Hematopoietic multipotent progenitor cell treated with erythropoietin and hydrocortisone succinate and interleukin-3 and kit ligand, for 4 days (in vitro differentiated cells): ENCODE results near the gene SDHC.
"Not testable (repeated sequence)": the region's sequence is repeated elsewhere in the genome, so short reads cannot be mapped to it uniquely, and the experiment has no call there.

ENCODE experiments used
- DNase-seq: peaks from one replicate; pipeline ENCODE4 v3.0.0-alpha.2; 2015

The SDHC gene

DNA sequence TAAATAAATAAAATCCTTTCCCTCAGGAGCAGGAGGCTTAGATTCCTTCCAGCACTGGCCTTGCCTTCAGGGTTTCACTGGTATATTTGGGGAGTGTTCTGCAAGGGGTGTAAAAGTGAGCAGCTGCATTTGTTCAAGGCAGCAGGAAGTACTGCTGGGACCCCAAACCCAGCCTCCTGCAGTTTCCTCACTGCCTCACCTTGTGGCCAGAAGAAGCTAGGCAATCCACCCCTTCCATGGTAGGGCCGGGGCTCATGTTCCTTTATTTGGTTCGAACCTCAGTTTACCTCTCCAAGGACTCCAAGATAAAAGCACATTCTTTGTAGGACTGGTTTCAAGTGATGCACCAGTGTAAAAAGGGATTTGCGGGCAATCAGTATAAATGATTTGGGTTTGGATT is 74.5 kb downstream of the SDHC start:
- peak; percentile 22 for DNase-seq

DNA sequence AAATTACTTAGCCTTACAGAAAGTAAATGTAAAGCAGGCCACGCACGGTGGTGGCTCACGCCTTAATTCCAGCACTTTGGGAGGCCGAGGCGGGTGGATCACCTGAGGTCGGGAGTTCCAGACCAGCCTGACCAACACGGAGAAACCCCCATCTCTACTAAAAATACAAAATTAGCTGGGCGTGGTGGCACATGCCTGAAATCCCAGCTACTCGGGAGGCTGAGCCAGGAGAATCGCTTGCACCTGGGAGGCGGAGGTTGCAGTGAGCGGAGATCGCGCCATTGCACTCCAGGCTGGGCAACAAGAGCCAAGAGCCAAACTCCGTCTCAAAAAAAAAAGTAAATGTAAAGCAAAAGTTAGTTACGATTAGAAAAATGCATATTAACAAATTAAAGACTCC is 75.0 kb downstream of the SDHC start:
- DNase-seq, result not testable (repeated sequence)

DNA sequence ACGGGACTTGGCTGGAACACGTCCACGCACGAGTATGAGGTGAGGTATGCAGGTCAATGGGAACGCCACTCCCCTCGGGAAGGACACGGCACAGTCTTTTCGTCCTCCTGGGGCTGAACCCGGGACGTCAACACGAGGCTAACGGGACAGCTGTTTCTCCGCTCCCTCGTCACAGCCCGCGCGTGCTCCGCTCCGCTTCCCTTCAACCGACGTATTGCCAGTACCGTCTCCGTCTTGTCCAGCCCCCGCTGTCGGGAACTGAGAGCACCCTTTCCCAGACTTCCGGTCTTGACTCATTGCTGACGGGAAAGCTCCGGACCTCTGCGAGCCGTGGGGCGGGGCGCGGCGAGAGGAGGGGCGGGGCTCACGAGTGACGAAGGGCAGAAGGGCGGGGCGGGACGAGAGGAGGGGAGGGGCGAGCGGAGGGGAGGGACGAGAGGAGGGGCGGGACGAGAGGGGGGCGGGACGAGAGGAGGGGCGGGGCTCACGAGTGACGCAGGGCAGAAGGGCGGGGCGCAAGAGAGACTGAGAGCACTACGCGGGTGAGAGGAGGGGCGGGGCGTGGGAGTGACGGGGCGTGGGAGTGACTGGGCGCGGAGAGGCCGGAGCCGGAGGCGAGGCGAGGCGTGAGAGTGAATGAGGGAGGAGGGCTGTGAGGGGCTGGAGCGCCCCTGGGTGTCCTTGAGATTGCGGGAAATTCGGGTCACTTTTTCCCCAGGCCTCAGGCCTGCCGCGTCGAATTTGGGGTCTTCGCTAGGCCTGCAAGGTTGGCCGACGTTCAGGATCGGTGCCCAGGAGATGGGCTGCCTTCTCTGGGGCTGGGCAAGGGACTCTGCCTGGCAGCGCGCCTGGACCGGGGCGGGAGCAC is 75.7 kb downstream of the SDHC start:
- DNase-seq, result peak; percentile 96

DNA sequence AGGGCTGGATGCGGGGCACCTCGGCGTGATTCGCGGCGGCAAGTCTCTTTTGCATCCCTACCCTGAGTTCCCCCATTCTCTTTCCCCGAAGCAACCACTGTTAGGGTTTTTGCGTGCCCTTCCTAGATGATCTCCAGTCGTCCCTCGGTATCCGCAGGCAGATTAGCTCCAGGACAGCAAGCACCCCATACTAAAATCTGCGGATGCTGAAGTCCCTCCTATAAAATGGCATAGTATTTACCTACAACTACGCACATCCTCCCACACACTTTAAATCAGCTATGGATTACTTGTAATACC is 76.3 kb downstream of the SDHC start:
- DNase-seq, result no peak

DNA sequence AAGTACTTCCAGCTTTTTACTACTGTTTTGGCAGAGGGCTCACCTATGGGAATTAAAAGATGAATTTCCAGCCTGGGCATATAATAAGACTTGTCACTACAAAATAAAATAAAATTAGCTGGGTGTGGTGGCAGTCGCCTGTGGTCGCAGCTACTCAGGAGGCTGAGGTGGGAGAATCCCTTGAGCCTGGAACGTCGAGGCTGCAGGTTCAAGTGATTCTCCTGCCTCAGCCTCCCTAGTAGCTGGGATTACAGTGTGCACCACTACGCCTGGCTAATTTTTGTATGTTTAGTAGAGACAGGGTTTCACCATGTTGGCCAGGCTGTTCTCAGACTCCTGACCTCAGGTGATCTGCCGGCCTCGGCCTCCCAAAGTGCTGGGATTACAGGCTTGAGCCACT is 77.0 kb downstream of the SDHC start:
- not testable (repeated sequence) for DNase-seq

GRCh38 chr1:161391611-161392010 is 77.4 kb downstream of the SDHC start:
- DNase-seq, result no peak

DNA sequence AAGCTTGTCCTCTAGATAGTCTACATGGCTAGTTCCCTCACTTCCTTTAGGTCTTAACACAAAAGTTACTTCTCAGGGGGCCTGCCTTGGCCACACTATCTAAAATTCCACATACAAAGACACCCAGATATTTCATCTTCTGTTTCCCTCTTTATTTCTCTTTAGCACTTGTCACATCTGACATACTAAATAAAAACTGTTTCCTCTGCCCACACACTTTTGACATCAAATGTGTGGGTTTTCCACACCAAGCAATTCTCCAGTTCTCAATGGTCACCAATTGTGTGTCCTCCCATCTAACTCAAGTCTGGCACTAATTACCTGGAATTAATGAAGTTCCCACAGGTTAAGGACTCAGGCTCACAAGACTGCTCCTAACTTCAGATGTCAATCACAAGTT is 79.0 kb downstream of the SDHC start:
- no peak for DNase-seq

DNA sequence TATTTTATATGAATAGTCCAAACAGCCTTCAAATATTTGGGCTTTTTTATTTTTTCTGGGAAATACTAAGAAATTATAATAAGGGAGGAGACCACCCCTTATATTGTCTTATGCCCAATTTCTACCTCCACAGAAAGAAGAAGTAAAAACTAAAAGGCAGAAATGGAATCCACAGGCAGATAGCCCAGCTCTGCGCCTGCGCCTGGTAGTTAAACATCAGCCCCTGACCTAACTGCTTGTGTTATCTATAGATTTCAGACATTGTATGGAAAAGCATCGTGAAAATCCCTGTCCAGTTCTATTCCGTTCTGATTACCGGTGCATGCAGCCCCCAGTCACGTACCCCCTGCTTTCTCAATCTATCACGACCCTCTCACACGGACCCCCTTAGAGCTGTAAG is 82.9 kb downstream of the SDHC start:
- not testable (repeated sequence) for DNase-seq

GRCh38 chr1:161398900-161399256 is 84.7 kb downstream of the SDHC start:
- no peak for DNase-seq

DNA sequence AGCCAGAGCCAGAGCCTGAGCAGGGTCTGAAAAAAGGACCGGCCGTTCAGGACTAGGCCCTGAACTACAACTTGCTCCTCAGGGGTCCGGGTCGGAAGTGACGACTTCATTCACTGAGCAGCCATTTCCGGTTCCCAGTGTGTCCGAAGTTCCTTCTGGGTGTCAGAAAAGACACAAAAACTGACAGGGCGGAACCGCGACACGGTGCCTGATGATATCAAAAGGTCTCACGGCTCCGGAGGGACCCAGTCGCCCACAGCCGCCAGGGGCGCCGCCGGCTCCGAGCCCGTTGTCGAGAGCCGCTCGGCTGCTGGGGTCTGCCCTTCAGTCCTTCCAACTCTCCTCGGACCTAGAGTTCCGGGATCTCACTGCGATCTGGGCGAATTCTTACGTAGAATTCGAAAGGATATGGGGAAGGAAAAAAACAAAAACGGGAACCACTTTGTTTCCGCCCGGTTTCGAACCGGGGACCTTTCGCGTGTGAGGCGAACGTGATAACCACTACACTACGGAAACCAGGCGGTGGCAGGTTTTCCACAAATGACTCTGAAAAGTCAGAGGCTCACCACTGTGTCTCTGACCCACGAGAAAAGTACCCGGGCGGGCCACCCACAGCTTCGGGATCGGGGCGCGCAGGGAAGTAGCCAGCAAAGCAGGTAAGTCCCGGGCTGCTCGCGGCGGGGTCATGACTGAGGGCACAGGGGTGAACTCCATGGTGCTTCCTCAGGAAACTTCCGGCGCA is 85.2 kb downstream of the SDHC start:
- peak; percentile 98 for DNase-seq

- no peak for DNase-seq
These were observed 88.3 kb downstream of the SDHC start for GRCh38 chr1:161402446-161402845.

- peak; percentile 32 for DNase-seq
These were observed 89.9 kb downstream of the SDHC start for GRCh38 chr1:161404051-161404597.

DNA sequence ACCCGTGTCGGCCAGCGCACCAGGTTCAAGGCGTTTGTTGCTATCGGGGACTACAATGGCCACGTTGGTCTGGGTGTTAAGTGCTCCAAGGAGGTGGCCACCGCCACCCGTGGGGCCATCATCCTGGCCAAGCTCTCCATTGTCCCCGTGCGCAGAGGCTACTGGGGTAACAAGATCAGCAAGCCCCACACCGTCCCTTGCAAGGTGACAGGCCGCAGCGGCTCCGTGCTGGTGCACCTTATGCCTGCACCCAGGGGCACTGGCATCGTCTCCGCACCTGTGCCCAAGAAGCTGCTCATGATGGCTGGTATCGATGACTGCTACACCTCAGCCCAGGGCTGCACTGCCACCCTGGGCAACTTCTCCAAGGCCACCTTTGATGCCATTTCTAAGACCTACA is 92.4 kb downstream of the SDHC start:
- not testable (repeated sequence) for DNase-seq

DNA sequence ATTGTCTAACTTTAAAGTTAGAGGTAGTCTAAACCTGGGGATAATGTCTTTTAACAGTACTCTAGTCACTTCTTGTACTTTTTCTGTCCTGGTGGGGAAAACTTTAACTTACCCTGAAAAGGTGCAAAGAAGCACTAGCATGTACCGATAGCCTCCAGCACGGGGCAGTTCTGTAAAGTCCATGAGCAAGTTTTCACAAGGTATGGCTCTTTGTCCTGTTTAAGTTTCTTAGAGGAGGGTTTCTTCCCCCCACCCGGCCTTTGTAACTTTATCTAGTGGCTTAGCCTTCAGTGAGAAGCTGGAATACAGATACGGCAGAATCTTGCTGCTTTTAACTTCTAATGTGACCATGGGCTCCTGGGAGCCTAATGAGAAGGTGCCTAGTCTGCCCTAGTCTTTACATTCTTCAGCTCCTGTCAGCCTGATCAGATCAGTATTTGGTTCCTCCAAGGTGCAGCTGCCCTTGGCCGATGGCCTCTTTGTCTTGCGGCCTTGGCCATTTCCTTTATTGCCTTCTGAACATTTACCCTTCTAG is 93.3 kb downstream of the SDHC start:
- DNase-seq, result no peak

DNA sequence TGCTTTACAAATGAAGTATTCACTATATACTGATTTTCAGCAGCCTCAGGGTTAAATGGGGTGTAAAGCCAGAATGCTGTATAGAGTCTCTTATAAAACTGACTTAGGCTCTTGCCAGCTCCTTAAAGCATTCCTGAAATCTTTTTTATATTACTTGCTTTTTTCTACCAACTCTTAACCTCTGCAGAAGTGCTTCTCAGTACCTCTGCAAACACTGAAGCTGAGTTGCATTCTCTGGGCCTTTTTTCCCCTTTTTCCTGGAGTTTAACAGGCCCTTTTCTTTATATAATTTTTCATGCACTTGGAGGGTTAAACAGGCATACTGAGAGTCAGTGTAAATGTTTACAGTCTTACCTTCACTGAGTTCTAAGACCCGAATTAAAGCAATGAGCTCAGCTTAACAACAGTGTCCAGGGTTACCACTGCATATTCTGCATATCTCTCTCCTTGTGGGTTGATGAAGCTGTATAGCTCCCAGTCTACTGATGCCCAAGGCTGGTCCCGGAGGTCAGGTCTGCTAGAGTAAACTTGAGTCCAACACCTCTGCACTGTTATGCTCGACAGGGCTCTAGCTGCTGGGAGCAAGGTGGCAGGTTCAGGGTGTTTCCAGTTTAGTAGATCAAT is 94.4 kb downstream of the SDHC start:
- no peak for DNase-seq

- DNase-seq, result not testable (repeated sequence)
These were observed 95.9 kb downstream of the SDHC start for GRCh38 chr1:161409848-161410635.

- peak; percentile 64 for DNase-seq
These were observed 96.4 kb downstream of the SDHC start for GRCh38 chr1:161410636-161410970.
